Activated CD4-positive, alpha-beta memory T cell treated with anti-CD3 and anti-CD28 coated beads, Interleukin-2, amount 10 ng/mL, durations not matched to agents 7 days and 5 days (primary cell): Measurements from ENCODE around the gene PDYN. TPM values are rescaled to one million over a fixed set of nuclear protein-coding genes. Genes with fewer than 3 reads are reported as not detected.

Experiments
- CTCF ChIA-PET: fragments of 350-600 bp; sonication (Branson Sonifier 250); formaldehyde crosslinking; loops from one replicate; lab custom pipeline; 2021; ENCODE audit warnings: antibody characterized with exemption, inconsistent platforms; lab: Charles Lee
- POLR2A ChIA-PET: fragments of 350-600 bp; sonication (Branson Sonifier 250); formaldehyde crosslinking; loops from one replicate; lab custom pipeline; 2021; ENCODE audit warnings: antibody characterized with exemption; lab: Charles Lee
- DNase-seq: peaks from one replicate; pipeline ENCODE4 v3.0.0-alpha.2; 2020
- H3K27ac Mint-ChIP-seq: one replicate; pipeline ENCODE4 v1.8.0; 2021; ENCODE audit warnings: mild to moderate bottlenecking, mixed read lengths
- H3K27me3 Mint-ChIP-seq: one replicate; pipeline ENCODE4 v1.8.0; 2021; ENCODE audit warnings: mixed read lengths
- H3K36me3 Mint-ChIP-seq: one replicate; pipeline ENCODE4 v1.8.0; 2021; ENCODE audit warnings: low read depth, mixed read lengths
- H3K4me1 Mint-ChIP-seq: one replicate; pipeline ENCODE4 v1.8.0; 2021; ENCODE audit warnings: mixed read lengths
- H3K4me3 Mint-ChIP-seq: one replicate; pipeline ENCODE4 v1.8.0; 2021; ENCODE audit warnings: mild to moderate bottlenecking, mixed read lengths
- H3K9me3 Mint-ChIP-seq: one replicate; pipeline ENCODE4 v1.8.0; 2021; ENCODE audit warnings: mixed read lengths
- total RNA-seq, 2 experiments: library from RNA; stranded (reverse); gene quantifications; one replicate each; pipeline ENCODE4 v1.2.3, GENCODE V29; 2021

Gene PDYN
- total RNA-seq, 2 experiments from 2014 or later: not detected

- Mint-ChIP-seq H3K4me1 (no peaks in the 10 kb centered on the region), H3K4me3 (no peak overlapping the region), H3K36me3 (no peaks in the 10 kb centered on the region), H3K27ac (no peak overlapping the region), H3K27me3 (peaks cover 19% of the 10 kb centered on the region), H3K9me3 (no peaks in the 10 kb centered on the region)
- CTCF ChIA-PET: no interaction called here
- no peak for DNase-seq
- POLR2A ChIA-PET: no interaction called here
Measured at GRCh38 chr20:1958426-1958825, 35.4 kb downstream of the PDYN start.

- H3K27ac Mint-ChIP-seq: no peak overlapping the region
- no peak for DNase-seq
- ChIA-PET POLR2A (no interaction called here), CTCF (no interaction called here)
- no peak overlapping the region for H3K4me3 Mint-ChIP-seq
- no peaks in the 10 kb centered on the region for H3K4me1 Mint-ChIP-seq
- H3K36me3 Mint-ChIP-seq: no peaks in the 10 kb centered on the region
- H3K9me3 Mint-ChIP-seq: no peaks in the 10 kb centered on the region
- H3K27me3 Mint-ChIP-seq: peaks cover 5% of the 10 kb centered on the region
Measured at GRCh38 chr20:1955217-1955616, 38.6 kb downstream of the PDYN start.

GRCh38 chr20:1953621-1954020, 40.2 kb downstream of the PDYN start:
- DNase-seq: no peak
- H3K36me3 Mint-ChIP-seq: no peaks in the 10 kb centered on the region
- H3K27me3 Mint-ChIP-seq: peaks cover 9% of the 10 kb centered on the region
- H3K4me1 Mint-ChIP-seq: no peaks in the 10 kb centered on the region
- no peaks in the 10 kb centered on the region for H3K9me3 Mint-ChIP-seq
- no peak overlapping the region for H3K4me3 Mint-ChIP-seq
- POLR2A ChIA-PET: no interaction called here
- no peak overlapping the region for H3K27ac Mint-ChIP-seq
- CTCF ChIA-PET: no interaction called here

- Mint-ChIP-seq H3K9me3 (no peaks in the 10 kb centered on the region), H3K27ac (no peak overlapping the region), H3K4me3 (no peak overlapping the region), H3K36me3 (no peaks in the 10 kb centered on the region), H3K27me3 (peaks cover 13% of the 10 kb centered on the region), H3K4me1 (no peaks in the 10 kb centered on the region)
- POLR2A ChIA-PET: no interaction called here
- CTCF ChIA-PET: no interaction called here
- no peak for DNase-seq
Measured at GRCh38 chr20:1952737-1953530, 40.9 kb downstream of the PDYN start.

GRCh38 chr20:1951436-1952115, 42.3 kb downstream of the PDYN start:
- H3K9me3 Mint-ChIP-seq: no peaks in the 10 kb centered on the region
- H3K27ac Mint-ChIP-seq: no peak overlapping the region
- H3K36me3 Mint-ChIP-seq: no peaks in the 10 kb centered on the region
- POLR2A ChIA-PET: no interaction called here
- H3K4me1 Mint-ChIP-seq: no peaks in the 10 kb centered on the region
- no peak for DNase-seq
- H3K27me3 Mint-ChIP-seq: peaks cover 21% of the 10 kb centered on the region
- CTCF ChIA-PET: interaction anchor here (0.9 kb wide), 1 partner anchor 18 kb away, joined by 3 read pairs; no protein-coding TSS in a partner anchor
- H3K4me3 Mint-ChIP-seq: no peak overlapping the region

- POLR2A ChIA-PET: no interaction called here
- H3K4me3 Mint-ChIP-seq: no peak overlapping the region
- H3K27me3 Mint-ChIP-seq: peaks cover 22% of the 10 kb centered on the region
- no peaks in the 10 kb centered on the region for H3K36me3 Mint-ChIP-seq
- no peaks in the 10 kb centered on the region for H3K4me1 Mint-ChIP-seq
- H3K9me3 Mint-ChIP-seq: no peaks in the 10 kb centered on the region
- CTCF ChIA-PET: no interaction called here
- no peak for DNase-seq
- H3K27ac Mint-ChIP-seq: no peak overlapping the region
Measured at GRCh38 chr20:1950836-1951235, 43.0 kb downstream of the PDYN start.

DNA sequence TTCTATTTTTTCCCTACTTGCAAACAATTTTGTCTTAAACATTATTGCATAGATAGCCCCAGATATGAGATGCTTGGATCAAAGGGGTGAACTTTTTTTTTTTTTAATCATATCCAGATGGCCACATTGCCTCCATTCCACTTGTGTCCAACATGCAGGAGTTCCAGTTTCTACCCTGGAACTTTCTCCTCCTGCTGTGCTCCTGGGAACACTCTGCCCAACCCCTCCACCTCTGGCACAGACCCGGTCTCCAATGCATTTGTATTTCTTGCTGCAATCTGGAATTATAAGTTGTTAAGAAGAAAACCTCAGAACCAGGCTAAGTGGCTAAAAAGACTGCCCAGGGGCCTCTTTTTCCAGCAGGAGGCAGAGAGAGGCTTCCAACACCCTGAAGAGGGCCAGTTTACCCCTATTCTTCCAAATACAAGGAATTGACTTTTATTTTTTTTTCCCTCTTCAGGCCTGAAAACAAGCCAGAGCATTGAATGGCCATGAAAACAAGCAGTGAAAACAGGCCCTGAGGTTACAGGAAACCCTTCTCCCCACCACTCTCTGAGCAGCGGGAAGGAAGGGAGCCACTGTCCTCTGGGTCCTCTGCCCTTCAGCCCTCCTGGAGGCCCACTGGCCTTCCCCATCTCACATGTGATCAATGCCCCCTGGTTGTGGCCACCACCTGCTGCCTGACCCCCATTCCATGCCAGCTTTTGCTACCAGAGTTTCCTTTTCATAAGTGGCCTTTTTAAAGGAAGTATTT, 44.3 kb downstream of the PDYN start:
- Mint-ChIP-seq H3K4me3 (no peak overlapping the region), H3K27me3 (peaks cover 25% of the 10 kb centered on the region), H3K4me1 (no peaks in the 10 kb centered on the region)

GRCh38 chr20:1947535-1947846, 46.4 kb downstream of the PDYN start:
- no peaks in the 10 kb centered on the region for H3K9me3 Mint-ChIP-seq
- peaks cover 36% of the 10 kb centered on the region for H3K27me3 Mint-ChIP-seq
- CTCF ChIA-PET: interaction anchor here (1.6 kb wide), 1 partner anchor 18 kb away, joined by 4 read pairs; no protein-coding TSS in a partner anchor
- no peak overlapping the region for H3K4me3 Mint-ChIP-seq
- H3K27ac Mint-ChIP-seq: no peak overlapping the region
- no peaks in the 10 kb centered on the region for H3K4me1 Mint-ChIP-seq
- no peaks in the 10 kb centered on the region for H3K36me3 Mint-ChIP-seq
- POLR2A ChIA-PET: no interaction called here
- DNase-seq: no peak

More for the DNA sequence above, 44.3 kb downstream of the PDYN start:
- Mint-ChIP-seq H3K27ac (no peak overlapping the region), H3K36me3 (no peaks in the 10 kb centered on the region), H3K9me3 (no peaks in the 10 kb centered on the region)
- ChIA-PET POLR2A (interaction anchor here (0.6 kb wide), 1 partner anchor 389 kb away, joined by 3 read pairs; no protein-coding TSS in a partner anchor), CTCF (interaction anchor here (1.1 kb wide), 1 partner anchor 16 kb away, joined by 4 read pairs; no protein-coding TSS in a partner anchor)
- DNase-seq: no peak

DNA sequence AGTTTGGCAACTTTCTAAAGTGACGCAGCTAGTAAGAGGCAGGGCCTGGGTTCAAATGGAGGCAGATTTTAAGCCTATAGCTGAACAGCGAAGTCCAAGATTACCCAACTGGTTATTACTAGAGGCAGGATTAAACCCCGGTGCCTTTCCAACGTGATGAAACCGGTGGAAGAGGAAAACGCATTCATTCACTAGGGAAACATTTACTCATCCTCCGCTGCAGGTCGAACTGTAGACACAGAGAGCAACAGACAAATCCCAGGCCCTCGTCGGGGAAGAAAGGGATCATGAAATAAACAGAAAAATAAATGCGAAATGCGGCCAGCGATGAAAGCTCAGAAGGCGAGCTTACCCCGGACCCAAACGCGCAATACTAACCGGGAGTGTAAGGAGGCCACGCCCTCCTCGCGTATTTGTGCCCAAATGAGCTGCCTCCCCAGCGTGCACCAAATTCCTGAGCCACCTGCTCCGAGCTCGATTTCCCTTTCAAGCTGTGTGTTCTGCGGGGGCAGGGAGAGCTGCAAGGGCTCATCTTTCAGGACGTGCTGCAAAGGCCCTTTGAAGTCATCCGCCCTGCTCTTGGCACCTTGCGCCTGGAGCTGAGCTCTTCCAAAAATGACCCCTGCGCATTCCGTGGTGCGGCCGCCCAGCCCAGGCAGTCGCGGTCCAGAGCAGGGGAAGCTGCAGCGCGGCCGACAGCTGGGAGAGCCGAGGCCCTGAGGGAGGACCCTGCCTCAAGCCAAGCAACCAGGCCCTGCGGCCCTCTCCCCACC, 46.9 kb downstream of the PDYN start:
- H3K27me3 Mint-ChIP-seq: peaks cover 36% of the 10 kb centered on the region
- H3K9me3 Mint-ChIP-seq: no peaks in the 10 kb centered on the region
- no peaks in the 10 kb centered on the region for H3K36me3 Mint-ChIP-seq
- H3K27ac Mint-ChIP-seq: no peak overlapping the region
- ChIA-PET CTCF (interaction anchor here (1.0 to 1.6 kb wide), 2 partner anchors 18 to 170 kb away, joined by 3 to 4 read pairs; no protein-coding TSS in a partner anchor), POLR2A (no interaction called here)
- no peak overlapping the region for H3K4me3 Mint-ChIP-seq
- H3K4me1 Mint-ChIP-seq: no peaks in the 10 kb centered on the region
- DNase-seq: no peak

GRCh38 chr20:1946442-1946761, 47.5 kb downstream of the PDYN start:
- Mint-ChIP-seq H3K36me3 (no peaks in the 10 kb centered on the region), H3K4me1 (no peaks in the 10 kb centered on the region), H3K9me3 (no peaks in the 10 kb centered on the region), H3K27me3 (peaks cover 36% of the 10 kb centered on the region), H3K4me3 (no peak overlapping the region), H3K27ac (no peak overlapping the region)
- POLR2A ChIA-PET: no interaction called here
- CTCF ChIA-PET: interaction anchor here (1.0 to 1.6 kb wide), 2 partner anchors 19 to 170 kb away, joined by 3 to 4 read pairs; no protein-coding TSS in a partner anchor
- no peak for DNase-seq

- no peak for DNase-seq
- Mint-ChIP-seq H3K27ac (no peak overlapping the region), H3K27me3 (peaks cover 36% of the 10 kb centered on the region), H3K4me3 (no peak overlapping the region), H3K4me1 (no peaks in the 10 kb centered on the region), H3K9me3 (no peaks in the 10 kb centered on the region), H3K36me3 (no peaks in the 10 kb centered on the region)
- ChIA-PET POLR2A (no interaction called here), CTCF (no interaction called here)
Measured at GRCh38 chr20:1945660-1946059, 48.2 kb downstream of the PDYN start.

DNA sequence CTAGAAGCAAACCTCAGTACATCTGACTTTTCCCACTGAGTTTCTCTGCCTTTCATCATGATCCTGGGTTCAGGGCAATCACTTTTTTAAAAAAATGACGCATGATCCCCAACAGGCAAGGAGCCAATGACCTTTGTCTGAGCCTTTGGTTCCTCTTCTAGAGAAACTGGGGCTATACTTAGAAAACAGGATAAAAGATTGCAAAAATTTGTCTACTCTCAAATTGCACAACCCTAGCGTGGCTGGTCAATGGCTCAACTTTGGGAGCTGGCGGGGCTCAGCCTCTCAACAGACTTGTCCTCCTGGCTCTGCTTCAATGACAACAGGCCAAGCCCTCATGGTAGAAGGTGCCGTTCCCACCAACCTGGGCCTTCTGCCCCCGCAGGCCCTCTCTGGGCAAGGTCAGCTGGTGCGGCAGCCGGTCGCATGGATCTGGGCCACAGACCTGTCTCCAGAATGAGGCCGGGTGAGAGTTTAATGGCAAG, 48.7 kb downstream of the PDYN start:
- no peaks in the 10 kb centered on the region for H3K4me1 Mint-ChIP-seq

More for the DNA sequence above, 48.7 kb downstream of the PDYN start:
- Mint-ChIP-seq H3K27me3 (peaks cover 36% of the 10 kb centered on the region), H3K36me3 (no peaks in the 10 kb centered on the region), H3K4me3 (no peak overlapping the region), H3K9me3 (no peaks in the 10 kb centered on the region), H3K27ac (no peak overlapping the region)
- DNase-seq: no peak
- ChIA-PET POLR2A (no interaction called here), CTCF (no interaction called here)
